SW480 (cell line): ENCODE results near the gene GAS2.

Experiments used
- DNase-seq: peaks from one replicate; pipeline ENCODE4 v3.0.0-alpha.2; 2016; ENCODE audit warnings: low spot score

Gene GAS2

DNA sequence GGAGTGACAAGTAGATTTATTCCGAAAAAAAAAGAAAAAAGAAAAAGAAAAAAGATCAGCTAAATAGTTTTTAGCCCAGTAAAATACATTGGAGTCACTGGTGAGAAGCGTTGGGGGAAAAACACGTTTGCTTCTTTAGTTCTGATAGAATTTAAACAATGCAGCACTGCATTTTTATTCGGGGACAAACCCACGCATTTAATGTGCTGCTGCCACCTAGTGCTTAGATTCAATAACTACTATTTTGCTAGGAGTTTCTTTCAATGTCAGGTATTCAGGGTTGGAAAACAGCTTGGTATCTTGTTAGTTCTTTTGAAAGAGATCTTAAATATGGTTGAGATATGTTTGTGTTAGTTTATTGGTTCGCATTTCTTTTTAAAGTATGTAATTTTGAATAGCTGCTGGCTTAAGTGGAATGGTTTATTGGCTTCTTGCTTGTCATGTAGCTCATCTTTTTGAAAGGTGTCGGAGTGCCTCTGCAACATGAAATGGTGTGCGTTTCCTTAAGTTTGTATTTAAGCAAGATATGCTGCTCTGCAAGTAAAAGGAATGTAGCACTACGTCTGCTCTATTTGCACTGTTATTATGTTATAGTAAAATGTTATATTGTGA, 121.2 kb downstream of the GAS2 start:
- DNase-seq, result peak; percentile 48

DNA sequence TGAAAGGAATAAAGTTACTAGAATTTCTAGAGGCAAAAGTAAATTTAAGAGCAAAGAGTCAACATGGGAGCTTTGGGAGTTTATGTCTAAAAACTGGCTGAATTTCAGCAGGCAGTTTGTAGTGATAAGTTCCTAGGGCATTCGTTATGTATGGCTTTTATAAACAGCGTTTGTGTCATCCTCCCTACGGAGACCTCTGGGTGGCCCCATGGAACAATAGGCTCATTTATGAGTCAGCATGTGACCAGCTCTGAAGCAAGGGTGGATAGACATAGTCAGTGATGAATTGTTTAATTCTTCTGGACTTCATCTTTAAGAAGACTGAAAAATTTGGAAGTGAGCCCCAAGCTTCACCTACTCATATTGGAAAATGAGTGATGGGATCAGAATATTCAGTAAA, 126.1 kb downstream of the GAS2 start:
- DNase-seq, result peak; percentile 85

DNA sequence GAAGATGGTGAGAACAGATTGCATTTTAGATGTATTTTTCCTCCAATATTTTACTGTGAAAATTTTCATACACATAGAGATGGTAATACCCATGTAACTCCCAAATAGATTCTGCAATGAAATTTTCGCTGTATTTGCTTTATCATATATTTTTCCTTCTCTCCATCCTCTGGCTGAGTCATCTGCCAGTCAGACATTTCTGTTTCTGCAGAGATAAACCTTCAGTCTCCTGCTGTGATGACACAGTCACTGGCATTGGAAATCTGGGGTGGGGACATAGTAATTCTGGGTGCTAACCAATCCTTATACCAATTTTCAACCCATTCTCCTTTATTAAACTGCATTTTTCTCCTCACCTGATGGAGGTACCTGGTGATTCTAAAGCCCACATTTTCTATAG, 129.5 kb downstream of the GAS2 start:
- DNase-seq, result no peak

DNA sequence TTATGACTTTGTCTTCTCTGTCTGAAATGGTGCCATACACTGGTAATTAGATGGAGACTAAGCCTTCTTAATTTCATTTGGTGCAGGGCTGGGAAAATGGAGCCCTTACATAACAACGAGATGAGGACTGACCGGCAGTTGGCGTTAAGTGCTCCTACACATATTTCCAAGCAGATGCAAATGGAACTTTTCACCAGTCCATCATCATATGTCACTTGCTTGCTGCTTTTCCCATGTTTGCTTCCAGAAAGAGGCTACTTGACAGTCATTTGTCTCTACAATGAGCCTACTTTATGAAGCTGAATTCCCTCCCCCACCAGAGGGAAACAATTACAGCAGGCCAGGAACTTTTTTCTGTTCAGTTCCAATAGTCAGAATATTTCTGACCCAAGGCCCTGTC, 130.6 kb downstream of the GAS2 start:
- DNase-seq, result no peak

DNA sequence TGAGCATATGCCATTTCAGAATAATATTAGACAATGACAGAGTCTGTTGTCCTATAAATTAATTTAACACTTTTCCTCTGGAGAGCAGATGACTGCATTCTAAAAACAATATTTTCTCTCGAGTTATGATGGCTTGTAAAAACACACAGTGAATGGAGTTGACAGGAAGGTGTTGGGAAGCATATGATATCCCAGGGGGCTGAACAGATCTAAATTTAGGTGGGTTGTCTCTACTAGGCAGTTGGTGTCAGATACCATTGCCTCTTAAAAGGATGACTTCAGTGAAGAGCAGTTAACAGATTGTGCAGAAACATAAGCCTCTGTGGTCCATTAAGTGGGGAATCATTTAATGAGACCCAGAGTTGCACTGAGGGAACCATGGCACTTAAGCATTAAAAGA, 132.5 kb downstream of the GAS2 start:
- no peak for DNase-seq

DNA sequence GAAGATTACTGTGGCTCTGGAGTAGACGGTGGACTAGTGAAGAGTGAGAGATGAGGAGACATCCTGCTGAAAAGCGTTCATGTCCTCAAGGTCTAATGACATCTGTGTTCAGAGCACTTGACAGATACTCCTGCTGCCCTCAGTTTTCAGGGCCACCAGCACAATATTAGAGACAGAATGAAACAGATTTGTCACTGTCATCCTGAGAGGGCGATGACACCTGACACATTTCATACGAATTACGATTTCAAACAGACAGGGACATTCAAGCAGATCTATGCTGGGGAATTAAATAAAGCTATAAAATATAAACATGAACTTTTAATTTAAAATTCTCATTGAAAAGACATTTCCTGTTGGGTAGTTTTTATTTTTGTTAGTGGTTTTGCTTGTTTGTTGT, 134.1 kb downstream of the GAS2 start:
- no peak for DNase-seq

DNA sequence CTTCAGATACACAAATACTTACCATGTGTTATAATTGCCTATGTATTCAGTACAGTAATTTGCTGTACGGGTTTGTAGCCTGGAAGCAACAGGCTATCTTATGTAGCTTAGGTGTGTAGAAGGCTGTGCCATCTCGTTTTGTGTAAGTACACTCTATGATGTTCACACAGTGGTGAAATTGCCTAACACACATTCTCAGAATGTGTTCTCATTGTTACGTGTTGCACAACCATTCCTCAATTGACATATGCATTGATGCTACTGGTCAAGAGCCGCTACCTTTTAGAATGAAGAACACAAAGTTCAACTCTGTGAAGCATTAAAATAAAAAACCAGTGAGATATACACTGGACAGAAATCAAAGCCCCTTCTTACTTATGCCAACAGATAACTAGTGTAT, 136.4 kb downstream of the GAS2 start:
- no peak for DNase-seq

DNA sequence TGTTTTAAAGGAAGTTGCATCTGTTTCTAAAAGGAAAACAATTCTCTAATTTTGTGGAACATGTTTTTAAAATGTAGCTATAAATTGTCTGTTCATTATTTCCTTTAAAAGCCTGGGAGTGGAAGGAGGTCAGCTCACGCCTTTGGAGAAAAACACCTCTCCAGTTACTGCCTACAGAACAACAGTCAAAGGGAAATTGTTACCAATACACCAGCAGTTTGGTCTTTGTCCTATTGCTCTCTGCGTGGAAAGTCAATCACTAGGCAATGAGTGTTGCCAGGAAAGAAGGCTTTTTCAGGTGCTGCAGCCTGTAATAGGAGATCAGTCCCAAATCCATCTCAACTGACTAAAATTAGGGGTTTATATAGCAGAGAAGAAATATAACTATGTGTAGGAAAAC, 141.0 kb downstream of the GAS2 start:
- no peak for DNase-seq

DNA sequence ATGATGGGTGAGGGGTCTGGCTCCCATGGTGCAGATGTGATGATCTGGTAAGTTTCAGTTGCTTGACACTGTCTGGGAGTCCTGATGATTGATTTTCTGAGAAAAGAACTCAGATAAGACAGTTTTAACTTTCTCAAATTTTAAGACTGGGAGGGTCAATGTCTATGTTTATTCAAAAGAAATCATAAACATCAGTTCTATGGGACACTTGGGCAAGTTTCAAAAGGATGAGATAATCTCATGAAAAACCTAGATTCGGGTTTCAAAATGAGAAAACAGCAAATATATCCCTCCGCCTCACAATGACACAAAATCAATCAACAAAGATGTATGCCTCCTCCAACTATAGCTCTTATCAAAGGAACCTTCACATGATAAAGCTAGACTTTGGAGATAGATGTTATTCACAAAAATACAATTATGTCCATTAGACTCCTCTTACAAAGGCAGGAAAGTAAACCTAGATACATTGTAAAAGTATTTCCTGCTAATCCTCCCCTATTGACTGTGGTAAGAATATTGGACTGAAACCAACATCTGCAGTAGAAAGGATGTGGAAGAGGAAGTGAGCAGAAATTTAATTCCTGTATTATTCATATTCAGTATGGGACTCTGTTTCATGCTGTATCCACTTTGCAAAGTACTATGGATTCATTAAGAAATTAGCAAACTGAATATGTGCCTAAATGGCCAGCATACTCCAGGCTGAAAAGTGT, 141.6 kb downstream of the GAS2 start:
- no peak for DNase-seq

DNA sequence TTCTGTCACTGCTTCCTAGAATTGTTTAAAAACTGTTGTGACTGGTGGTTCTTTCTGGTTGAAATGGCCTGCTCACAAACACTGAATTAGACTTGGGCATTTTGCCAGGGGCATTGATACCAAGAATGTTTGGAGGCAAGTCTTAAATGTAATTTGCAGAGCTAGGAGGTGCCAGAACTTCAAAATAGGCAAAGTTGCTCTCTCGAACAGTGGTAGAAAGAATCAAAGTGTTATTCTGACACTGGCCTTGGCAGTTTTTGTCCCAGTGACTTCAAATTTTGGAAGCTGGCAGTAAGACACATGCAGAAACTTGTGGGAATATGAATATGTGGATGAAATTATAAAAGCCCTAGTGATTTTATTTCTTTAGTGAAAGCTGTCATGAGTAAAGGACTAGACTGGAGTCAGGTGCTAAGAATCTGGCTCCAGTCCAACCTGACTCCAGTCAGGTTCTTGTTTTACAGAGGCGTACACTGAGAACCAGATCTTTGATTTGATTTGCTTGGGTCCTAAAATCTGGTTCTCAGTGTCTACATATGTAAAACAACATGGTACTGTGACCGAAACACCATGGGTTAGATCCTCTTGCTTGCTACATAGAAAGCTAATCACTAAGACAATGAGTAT, 142.3 kb downstream of the GAS2 start:
- DNase-seq, result no peak

DNA sequence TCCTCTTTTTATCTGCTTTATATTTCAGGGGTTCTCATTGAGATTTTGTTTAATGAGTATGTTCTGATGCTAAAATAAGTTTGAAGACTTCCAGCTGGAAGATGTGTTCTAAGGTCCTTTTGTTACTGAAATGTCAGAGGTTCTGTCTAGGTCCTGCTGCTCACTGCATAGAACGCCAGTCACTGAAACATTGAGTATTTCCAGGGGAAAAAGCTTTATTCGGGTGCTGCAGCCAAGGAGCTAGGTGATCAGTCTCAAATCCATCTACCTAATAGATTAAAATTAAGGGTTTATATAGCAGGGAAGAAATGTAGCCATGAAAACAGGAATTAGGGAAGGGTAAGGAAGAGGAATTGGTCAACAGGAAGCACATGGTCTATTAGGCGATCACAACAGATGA, 143.5 kb downstream of the GAS2 start:
- no peak for DNase-seq

DNA sequence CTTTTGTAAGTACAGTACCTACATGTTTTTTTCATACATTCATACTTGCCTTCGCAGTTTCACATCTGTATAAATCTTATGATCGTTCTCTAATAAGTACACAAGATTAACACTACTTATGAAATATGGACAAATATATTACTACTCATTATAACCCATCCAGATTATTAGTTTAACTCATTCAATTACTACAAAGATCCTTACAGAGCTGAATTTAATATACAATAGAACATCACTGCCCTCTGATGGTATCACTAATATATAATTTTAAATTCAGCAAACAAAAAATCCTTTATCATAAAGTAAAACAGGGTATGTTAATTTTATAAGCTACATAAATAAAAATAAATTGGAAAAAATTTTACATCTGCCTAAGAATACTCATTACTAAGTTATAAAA, 155.8 kb downstream of the GAS2 start:
- DNase-seq, result no peak

DNA sequence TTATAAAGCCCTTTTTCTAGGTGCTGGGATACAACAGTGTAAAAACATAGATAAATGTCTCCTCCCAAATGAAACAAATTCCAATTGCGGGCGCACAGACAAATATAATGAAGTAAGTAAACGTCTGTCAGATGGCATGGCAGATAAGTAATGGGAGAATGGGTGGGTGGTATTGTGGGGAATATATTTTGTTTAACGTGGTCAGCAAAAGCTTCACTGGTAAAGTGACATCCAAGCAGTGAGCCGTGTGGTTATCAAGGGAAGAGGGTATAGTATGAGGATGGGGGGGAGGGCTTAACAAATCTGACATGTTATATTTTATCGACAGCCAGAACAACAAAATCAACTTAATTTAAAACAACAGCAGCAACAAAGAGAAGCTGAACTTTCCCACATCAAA, 162.0 kb downstream of the GAS2 start:
- DNase-seq, result peak; percentile 3

DNA sequence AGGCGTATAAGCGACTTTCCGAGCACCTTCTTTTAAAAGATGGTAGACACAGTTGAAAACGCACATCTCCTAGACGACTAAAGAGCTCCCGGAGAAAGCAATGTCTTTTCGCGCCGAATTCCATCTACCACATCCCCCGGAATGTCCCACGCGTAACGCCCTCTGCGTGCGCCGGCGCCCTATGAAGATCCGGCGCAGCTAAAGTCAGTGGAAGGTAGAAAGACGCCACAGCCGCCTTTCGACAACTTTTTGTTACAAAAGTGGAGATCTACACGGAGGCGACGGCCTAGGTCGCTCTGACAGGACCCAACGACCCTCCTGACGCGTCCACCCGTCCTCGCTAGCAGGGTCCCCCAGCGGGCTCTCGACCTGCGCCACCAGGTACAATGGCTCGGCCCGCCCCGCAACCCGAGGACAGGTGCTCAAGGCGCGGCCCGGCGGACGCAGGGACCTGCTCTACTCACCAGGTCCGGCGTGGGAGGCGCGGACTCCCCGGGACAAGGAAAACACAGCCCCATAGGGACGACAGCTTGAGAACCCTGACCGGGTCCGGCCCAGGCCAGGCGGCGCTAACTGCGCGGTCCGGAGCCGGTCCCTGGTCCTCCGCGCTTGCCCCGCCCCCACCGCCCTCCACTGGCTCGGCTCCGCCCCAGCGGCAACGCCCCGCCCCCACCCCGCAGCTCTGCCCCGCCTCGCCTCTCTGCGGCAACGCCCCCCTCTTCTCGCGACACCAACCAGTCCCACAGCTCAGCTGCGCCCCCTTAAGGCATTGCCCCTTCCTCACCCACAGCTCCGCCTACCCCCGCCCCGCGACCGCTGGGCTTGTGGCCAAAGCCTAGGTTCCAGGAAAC, 163.0 kb downstream of the GAS2 start, which contains the start of gene SVIP:
Gene SVIP (minus strand): TSS at position 571 of the 851 bp plus-strand sequence. CDS start 53 bp downstream, at position 518.
- peak; percentile 93 for DNase-seq

DNA sequence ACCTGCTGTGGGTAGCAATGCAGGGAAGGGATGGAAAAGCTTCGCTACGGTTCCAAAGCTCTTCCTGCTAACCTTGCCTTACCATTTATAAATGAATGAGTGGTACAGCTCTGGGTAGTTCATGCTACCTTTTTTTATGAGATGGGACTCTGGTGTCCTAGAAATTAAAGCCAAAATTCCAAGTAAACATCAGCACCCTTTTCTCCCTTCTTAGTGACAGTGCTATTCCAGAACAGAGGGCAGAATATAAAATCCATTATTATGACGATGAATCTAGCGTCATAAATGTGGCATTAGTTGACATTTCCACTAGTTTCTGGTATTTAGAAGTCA, 163.6 kb downstream of the GAS2 start:
- DNase-seq, result no peak

DNA sequence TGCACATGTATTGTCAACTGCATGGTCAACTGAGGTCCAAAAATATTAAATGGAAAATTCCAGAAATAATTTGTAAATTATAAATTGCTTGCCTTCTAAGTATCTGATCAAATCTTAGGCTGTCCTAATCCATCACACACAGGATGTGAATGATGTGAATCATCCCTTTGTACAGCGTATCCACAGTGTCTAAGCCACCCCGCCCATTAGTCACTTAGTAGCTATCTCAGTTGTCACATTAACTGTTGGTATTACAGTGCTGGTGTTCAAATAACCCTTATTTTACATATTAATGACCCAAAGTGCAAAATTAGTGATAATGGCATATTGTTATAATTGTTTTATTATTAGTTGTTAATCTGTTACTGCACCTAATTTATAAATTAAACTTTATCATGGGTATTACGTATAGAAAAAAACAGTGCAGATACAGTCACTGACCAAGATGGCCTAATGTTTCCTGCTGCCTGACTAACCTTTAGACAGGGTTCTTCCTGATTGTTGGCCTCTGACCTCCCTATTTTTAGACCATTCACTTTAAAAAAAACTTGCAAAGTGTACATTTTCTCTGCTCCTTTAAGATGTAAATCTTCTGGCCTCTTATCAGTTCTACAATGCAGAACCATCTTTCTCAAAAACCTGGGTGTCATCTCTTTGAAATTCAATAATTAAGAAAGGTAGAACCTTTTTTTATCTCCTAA, 166.1 kb downstream of the GAS2 start:
- peak; percentile 31 for DNase-seq

DNA sequence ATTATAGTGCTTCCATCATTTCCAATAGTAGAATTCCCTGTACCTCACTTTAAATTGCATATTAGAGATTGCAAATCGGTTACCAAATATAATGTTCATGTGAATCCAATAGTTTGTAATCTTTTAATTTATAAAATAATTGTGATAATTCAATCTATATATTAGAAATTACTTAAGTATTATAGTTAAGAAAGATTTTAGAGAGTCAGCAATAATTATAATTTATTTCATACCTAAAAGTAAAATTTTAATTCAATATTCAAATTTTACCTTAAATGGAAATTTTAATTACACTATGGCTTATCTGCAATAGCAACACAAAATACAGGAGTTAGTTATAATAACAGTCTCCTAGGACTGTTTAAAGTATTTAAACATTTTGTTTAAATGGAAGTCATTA, 180.3 kb downstream of the GAS2 start:
- DNase-seq, result no peak

DNA sequence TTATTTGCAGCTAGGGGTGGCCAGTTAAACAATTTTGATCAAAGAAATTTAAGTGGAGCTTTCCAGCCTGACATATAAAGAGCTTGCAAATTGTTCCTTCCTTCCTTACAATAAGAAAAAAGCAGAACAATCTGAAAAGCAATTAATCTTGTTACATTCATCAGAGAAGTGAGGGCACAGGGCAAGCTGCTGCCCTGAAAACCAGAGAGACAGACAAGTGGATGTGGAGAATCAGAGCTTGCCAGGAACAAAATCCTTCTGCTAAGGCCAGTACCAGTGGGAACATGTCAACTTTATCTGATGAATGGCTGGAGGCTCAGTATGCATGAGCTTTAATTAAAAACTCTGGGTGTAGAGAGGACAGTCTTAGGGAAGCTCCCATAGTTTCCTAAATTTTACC, 185.1 kb downstream of the GAS2 start:
- no peak for DNase-seq

DNA sequence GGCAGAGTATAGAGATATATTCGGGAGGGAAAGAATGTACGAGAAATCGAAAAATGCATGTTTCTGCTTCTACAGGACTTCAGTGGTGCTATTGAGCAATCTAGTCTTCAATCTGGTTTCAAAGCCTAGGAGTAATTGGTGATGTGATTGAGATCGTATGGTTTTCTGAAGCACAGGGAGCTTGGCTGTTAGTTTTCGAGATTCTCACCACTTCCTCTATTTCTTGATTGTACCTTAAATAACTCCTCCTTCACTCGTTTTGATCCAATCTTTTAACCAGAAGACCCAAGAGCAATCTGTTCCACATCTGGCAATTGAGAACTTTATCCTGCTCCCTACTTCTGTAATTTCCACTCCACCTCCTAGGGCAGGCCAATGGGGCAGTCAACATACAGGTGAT, 193.3 kb downstream of the GAS2 start:
- no peak for DNase-seq

DNA sequence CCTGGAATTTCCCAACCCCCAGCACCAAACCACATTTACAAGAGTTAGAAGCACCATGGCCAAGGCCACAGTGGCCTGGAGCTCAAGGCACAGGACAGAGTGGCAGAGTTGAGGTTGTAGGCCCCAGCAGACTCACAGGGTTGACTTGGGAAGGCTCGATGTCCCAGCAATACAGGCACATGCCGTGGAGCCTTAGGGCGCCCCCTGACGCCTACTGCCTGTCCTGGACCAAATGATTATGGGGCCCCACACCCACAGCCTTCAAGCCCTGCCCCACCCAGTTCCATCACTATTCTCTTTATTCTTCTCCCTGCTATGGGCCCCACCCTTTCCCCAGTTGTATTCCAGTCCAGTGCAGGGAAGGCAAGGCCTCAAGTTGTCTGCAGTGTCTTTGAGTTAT, 193.8 kb downstream of the GAS2 start, which contains the start of gene CCDC179:
Gene CCDC179 (minus strand): TSS at position 234 of the 400 bp plus-strand sequence. CDS start 53 bp downstream, at position 181.
- DNase-seq, result no peak
